RWPE2 (cell line): ENCODE results near the gene SLC22A1.

Experiments used
- ATAC-seq: fragments of 200-7000 bp; cut with Tn5 transposase; 3 replicates; pipeline ENCODE4 v1.9.1; 2021; ENCODE audit warnings: low read depth
- DNase-seq: peaks from one replicate; pipeline ENCODE4 v3.0.0-alpha.2; 2020; ENCODE audit warnings: low spot score
- H3K27ac ChIP-seq: fragments of 450-650 bp; 2 replicates; pipeline ENCODE4 v1.5.1; 2017; ENCODE audit warnings: mild to moderate bottlenecking; ENCODE audit not compliant: poor library complexity, severe bottlenecking
- H3K27me3 ChIP-seq: fragments of 250-450 bp; sonication (Bioruptor Pico); 2 replicates; pipeline ENCODE4 v1.5.1; 2021; ENCODE audit warnings: mild to moderate bottlenecking, moderate library complexity; ENCODE audit not compliant: insufficient read depth, poor library complexity, severe bottlenecking
- H3K36me3 ChIP-seq: fragments of 250-450 bp; sonication (Bioruptor Pico); 2 replicates; pipeline ENCODE4 v1.5.1; 2020; ENCODE audit warnings: low read depth, mild to moderate bottlenecking, moderate library complexity
- H3K4me1 ChIP-seq: fragments of 250-450 bp; sonication (Bioruptor Pico); 2 replicates; pipeline ENCODE4 v1.5.1; 2021; ENCODE audit warnings: mild to moderate bottlenecking, moderate library complexity; ENCODE audit not compliant: insufficient read depth, poor library complexity, severe bottlenecking
- H3K4me3 ChIP-seq: fragments of 250-450 bp; sonication (Bioruptor Pico); 2 replicates; pipeline ENCODE4 v1.5.1; 2021; ENCODE audit warnings: mild to moderate bottlenecking, moderate library complexity; ENCODE audit not compliant: severe bottlenecking
- H3K9me3 ChIP-seq: fragments of 250-450 bp; sonication (Bioruptor Pico); 2 replicates; pipeline ENCODE4 v1.5.1; 2021; ENCODE audit warnings: mild to moderate bottlenecking, moderate library complexity; ENCODE audit not compliant: severe bottlenecking
- TF ChIP-seq, protein P1 (sequence below): fragments of 450-650 bp; IDR thresholded peaks from one replicate; pipeline ENCODE4 v1.5.1; 2017; ENCODE audit warnings: mild to moderate bottlenecking, moderate library complexity; ENCODE audit not compliant: poor library complexity, severe bottlenecking

The SLC22A1 gene

DNA sequence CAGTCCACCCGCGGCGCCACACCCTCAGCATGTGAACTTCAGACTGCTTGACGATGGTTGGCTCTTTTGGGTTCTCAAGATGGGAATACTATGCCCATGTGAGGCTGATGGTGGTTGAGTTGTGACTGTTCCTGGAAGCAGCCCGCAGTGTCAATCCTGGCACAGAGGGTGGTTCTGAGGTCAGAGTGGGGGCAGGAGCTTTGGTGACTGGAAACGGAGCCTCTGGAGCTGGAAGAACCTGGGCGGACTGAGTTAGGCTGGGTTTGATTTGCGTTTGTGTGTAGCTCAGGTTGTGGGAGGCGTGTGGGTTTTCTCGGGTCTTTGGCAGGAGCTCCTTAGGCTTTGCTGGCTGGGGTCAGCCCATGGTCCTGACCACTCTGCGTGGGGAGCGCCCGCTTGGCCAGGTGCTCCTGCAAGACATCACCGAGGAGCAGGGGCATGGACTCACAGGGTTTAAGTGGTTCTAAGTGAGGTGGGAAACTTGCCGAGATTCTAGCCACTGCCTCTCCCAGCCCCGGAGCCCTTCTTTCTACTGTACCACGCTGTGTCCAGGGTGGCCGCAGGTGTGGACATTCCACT is 37.3 kb upstream of the SLC22A1 start:
- Histone ChIP-seq H3K27ac (no peak overlapping the region), H3K4me3 (no peak overlapping the region), H3K4me1 (no peaks in the 10 kb centered on the region), H3K27me3 (no peaks in the 10 kb centered on the region), H3K36me3 (peaks cover 81% of the 10 kb centered on the region), H3K9me3 (no peaks in the 10 kb centered on the region)
- TF ChIP-seq, protein P1, sequence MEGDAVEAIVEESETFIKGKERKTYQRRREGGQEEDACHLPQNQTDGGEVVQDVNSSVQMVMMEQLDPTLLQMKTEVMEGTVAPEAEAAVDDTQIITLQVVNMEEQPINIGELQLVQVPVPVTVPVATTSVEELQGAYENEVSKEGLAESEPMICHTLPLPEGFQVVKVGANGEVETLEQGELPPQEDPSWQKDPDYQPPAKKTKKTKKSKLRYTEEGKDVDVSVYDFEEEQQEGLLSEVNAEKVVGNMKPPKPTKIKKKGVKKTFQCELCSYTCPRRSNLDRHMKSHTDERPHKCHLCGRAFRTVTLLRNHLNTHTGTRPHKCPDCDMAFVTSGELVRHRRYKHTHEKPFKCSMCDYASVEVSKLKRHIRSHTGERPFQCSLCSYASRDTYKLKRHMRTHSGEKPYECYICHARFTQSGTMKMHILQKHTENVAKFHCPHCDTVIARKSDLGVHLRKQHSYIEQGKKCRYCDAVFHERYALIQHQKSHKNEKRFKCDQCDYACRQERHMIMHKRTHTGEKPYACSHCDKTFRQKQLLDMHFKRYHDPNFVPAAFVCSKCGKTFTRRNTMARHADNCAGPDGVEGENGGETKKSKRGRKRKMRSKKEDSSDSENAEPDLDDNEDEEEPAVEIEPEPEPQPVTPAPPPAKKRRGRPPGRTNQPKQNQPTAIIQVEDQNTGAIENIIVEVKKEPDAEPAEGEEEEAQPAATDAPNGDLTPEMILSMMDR, result no peak
- no peak for DNase-seq
- ATAC-seq, result no peak

DNA sequence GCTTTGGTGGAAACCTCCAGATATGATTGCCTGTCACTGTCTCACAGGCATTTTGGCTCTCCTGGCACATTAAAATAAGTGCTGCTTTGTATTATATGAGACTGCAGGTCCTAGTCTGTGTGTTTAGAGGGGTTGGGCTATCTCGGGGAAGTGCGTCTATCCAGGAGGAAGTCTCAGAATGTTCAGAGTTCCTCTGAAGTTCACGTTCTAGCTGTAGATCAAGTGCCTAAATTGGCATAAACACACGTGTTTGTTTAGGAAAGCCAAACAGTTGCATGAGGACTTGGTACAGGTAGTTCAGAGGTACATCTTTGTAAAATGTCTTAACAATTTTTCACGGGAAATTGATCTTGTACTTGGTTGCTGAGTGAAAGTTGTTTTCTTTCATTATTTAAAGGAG is 36.4 kb upstream of the SLC22A1 start:
- TF ChIP-seq, protein P1, result no peak
- ATAC-seq, result no peak
- H3K9me3 ChIP-seq, result no peaks in the 10 kb centered on the region
- H3K4me1 ChIP-seq, result no peaks in the 10 kb centered on the region
- DNase-seq, result no peak
- H3K27ac ChIP-seq, result no peak overlapping the region
- H3K36me3 ChIP-seq, result peaks cover 81% of the 10 kb centered on the region
- no peak overlapping the region for H3K4me3 ChIP-seq
- H3K27me3 ChIP-seq, result no peaks in the 10 kb centered on the region

DNA sequence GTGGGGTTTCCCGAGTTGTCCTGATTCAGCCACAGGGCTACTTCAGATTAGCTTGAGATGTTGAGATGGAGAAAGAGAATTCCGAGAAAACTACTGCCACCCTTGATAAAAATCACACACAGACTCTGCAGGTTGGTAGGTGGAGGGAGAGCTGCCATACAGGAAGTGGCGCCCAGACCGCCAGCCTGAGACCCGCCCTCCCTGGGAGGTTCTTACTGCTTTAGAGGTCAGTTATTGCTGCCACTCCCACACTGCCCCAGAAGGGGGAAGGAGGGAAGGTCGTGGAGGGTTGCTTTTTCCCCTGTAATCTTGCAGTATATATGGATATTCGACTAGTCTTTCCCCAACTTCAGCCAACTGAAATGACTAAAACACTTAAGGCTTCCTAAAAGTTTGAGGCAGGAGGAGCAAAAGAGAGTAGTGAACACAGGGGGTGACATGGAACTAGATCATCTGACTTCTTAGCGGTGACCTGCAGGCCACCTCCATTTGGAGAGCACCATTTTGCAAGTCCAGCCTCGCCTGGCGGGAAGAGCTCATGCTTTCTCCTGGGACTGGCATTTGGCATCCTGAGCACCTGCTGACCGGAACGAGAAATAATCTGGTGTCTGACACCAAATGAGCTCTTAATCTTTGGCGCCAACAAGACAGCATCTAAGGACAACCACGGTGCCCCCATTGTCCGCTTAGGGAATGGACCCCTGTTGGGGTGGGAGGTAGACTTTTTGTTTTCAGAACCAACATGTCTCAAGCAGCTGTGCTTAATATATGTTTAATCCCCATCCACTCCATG is 35.7 kb upstream of the SLC22A1 start:
- no peak for DNase-seq

DNA sequence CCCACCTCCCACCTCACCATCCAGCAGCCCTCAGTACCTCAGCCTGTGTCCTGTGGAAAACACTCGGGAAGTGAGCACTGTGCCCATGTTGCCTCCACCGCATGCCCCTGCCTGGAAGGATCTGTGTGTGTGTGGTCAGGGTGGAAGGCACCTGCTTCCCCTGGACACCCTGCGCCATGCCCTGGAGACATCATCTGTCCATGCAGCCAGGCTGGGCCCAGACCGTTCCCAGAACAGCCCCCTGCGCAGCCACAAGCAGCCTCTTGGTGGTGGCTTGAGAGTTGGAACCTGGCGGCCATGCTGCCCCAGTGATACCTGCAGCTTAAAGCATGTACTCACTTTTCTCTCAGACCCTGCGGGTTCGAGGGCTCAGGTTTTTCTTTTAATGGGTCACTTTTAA is 34.9 kb upstream of the SLC22A1 start:
- no peak overlapping the region for H3K4me3 ChIP-seq
- TF ChIP-seq, protein P1, result no peak
- no peaks in the 10 kb centered on the region for H3K4me1 ChIP-seq
- no peaks in the 10 kb centered on the region for H3K27me3 ChIP-seq
- H3K9me3 ChIP-seq, result no peaks in the 10 kb centered on the region
- H3K27ac ChIP-seq, result no peak overlapping the region
- no peak for DNase-seq
- H3K36me3 ChIP-seq, result peaks cover 75% of the 10 kb centered on the region
- no peak for ATAC-seq

More for the DNA sequence above, 35.7 kb upstream of the SLC22A1 start:
- Histone ChIP-seq H3K27ac (no peak overlapping the region), H3K9me3 (no peaks in the 10 kb centered on the region), H3K4me3 (no peak overlapping the region), H3K27me3 (no peaks in the 10 kb centered on the region), H3K4me1 (no peaks in the 10 kb centered on the region), H3K36me3 (peaks cover 79% of the 10 kb centered on the region)
- TF ChIP-seq, protein P1, result no peak
- no peak for ATAC-seq
